Mesodermal cell (in vitro differentiated cells): Measurements from ENCODE around the gene CDAN1.

Source experiments
- H3K27ac ChIP-seq: 2 replicates; pipeline ENCODE4 v1.7.0; 2013; ENCODE audit warnings: mild to moderate bottlenecking, low read depth, low read length, moderate library complexity; ENCODE audit not compliant: severe bottlenecking
- H3K36me3 ChIP-seq: 2 replicates; pipeline ENCODE4 v1.7.1; 2013; ENCODE audit warnings: mild to moderate bottlenecking, low read length, moderate library complexity; ENCODE audit not compliant: control insufficient read depth, insufficient read depth
- H3K4me1 ChIP-seq: one replicate; pipeline ENCODE4 v1.7.1; 2013; ENCODE audit warnings: mild to moderate bottlenecking, low read length; ENCODE audit not compliant: insufficient read depth, control insufficient read depth, poor library complexity, severe bottlenecking
- H3K4me3 ChIP-seq: 2 replicates; pipeline ENCODE4 v1.7.0; 2013; ENCODE audit warnings: low read length, control low read depth, mild to moderate bottlenecking; ENCODE audit not compliant: insufficient read depth, poor library complexity, severe bottlenecking; ENCODE audit errors: extremely low read depth
- H3K9me3 ChIP-seq: 2 replicates; pipeline ENCODE4 v1.7.1; 2013; ENCODE audit warnings: mild to moderate bottlenecking, low read length, moderate library complexity; ENCODE audit not compliant: control insufficient read depth
- WGBS, 2 experiments: methylation state at CpG; one replicate each; pipeline ENCODE4 v1.1.5; 2013; ENCODE audit warnings: missing lambda C conversion rate in 2 of 2; ENCODE audit not compliant: insufficient coverage in 2 of 2; 5-methylcytosine and 5-hydroxymethylcytosine counted together

Gene CDAN1

GRCh38 chr15:42707873-42708544 lies 28.9 kb downstream of the CDAN1 start:
- Histone ChIP-seq H3K27ac (no peak overlapping the region), H3K4me1 (no peaks in the 10 kb centered on the region), H3K36me3 (no peaks in the 10 kb centered on the region), H3K9me3 (no peaks in the 10 kb centered on the region), H3K4me3 (no peak overlapping the region)
- WGBS, 2 experiments: 93 to 95% methylated on average over 2 to 3 of the region's 3 CpGs

GRCh38 chr15:42707068-42707467 lies 29.9 kb downstream of the CDAN1 start:
- H3K27ac ChIP-seq: no peak overlapping the region
- no peak overlapping the region for H3K4me3 ChIP-seq
- H3K4me1 ChIP-seq: no peaks in the 10 kb centered on the region
- H3K36me3 ChIP-seq: no peaks in the 10 kb centered on the region
- WGBS, 2 experiments: 100% methylated on average over 1 of the region's 2 CpGs; no CpG with 5 or more reads in 1 of the 2 experiments
- no peaks in the 10 kb centered on the region for H3K9me3 ChIP-seq

DNA sequence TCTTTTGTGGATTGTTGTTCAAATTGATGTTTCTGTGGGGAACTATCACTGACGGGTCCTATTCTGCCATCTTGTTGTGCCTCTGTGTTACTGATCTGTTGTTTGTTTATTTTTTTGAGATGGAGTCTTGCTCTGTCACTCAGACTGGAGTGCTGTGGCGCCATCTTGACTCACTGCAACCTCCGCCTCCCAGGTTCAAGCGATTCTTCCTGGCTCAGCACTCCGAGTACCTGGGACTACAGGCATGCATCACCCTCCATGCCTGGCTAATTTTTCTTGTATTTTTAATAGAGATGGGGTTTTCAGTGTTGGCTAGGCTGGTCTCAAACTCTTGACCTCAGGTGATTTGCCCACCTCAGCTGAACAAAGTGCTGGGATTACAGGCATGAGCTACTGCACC lies 31.6 kb downstream of the CDAN1 start:
- Histone ChIP-seq H3K4me1 (no peaks in the 10 kb centered on the region), H3K27ac (no peak overlapping the region), H3K4me3 (no peak overlapping the region), H3K36me3 (peaks cover 5% of the 10 kb centered on the region), H3K9me3 (peaks cover 7% of the 10 kb centered on the region)
- 98 to 100% methylated on average over 4 to 5 of the region's 5 CpGs for WGBS, 2 experiments

GRCh38 chr15:42704492-42704926 lies 32.4 kb downstream of the CDAN1 start:
- Histone ChIP-seq H3K27ac (no peak overlapping the region), H3K4me1 (no peaks in the 10 kb centered on the region)
- 25 to 40% methylated on average over 1 to 3 of the region's 4 CpGs for WGBS, 2 experiments

DNA sequence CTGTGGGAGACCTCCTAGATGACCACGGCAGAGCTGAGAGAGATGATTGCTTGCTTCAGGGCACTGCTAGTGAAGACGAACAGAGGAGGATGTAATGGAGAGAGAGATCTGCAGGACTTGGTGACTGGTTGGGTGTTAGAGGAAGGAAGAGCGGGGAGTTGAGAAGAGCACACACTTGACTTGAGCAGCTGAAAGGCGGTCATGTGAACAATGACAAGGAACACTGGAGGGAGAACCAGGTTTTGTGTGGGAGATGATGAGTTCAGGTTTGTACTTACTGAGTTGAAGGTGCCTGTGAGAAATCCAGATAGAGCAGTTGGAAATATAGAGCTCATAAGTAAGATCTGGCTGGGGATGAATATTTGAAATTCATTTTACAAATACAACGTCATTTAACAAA lies 40.3 kb downstream of the CDAN1 start:
- no peaks in the 10 kb centered on the region for H3K4me1 ChIP-seq
- H3K36me3 ChIP-seq: peaks cover 9% of the 10 kb centered on the region
- H3K4me3 ChIP-seq: no peak overlapping the region
- no peak overlapping the region for H3K27ac ChIP-seq
- H3K9me3 ChIP-seq: peaks cover 10% of the 10 kb centered on the region
- 94 to 98% methylated on average over 4 of the region's 5 CpGs for WGBS, 2 experiments

More at GRCh38 chr15:42704492-42704926, 32.4 kb downstream of the CDAN1 start:
- Histone ChIP-seq H3K36me3 (peaks cover 9% of the 10 kb centered on the region), H3K9me3 (peaks cover 10% of the 10 kb centered on the region), H3K4me3 (no peak overlapping the region)

- WGBS, 2 experiments: 86 to 98% methylated on average over 1 to 4 of the region's 6 CpGs
Observed at GRCh38 chr15:42695527-42696071, 41.3 kb downstream of the CDAN1 start.

GRCh38 chr15:42694398-42694797 lies 42.5 kb downstream of the CDAN1 start:
- Histone ChIP-seq H3K27ac (no peak overlapping the region), H3K9me3 (no peaks in the 10 kb centered on the region), H3K4me1 (no peaks in the 10 kb centered on the region), H3K36me3 (no peaks in the 10 kb centered on the region), H3K4me3 (no peak overlapping the region)
- WGBS, 2 experiments: 88 to 100% methylated on average over 5 to 8 of the region's 10 CpGs

More at GRCh38 chr15:42695527-42696071, 41.3 kb downstream of the CDAN1 start:
- Histone ChIP-seq H3K4me1 (no peaks in the 10 kb centered on the region), H3K27ac (no peak overlapping the region), H3K9me3 (peaks cover 6% of the 10 kb centered on the region), H3K36me3 (peaks cover 4% of the 10 kb centered on the region), H3K4me3 (no peak overlapping the region)

GRCh38 chr15:42693942-42694341 lies 43.0 kb downstream of the CDAN1 start:
- H3K4me1 ChIP-seq: no peaks in the 10 kb centered on the region
- no peak overlapping the region for H3K27ac ChIP-seq
- no peak overlapping the region for H3K4me3 ChIP-seq
- no peaks in the 10 kb centered on the region for H3K36me3 ChIP-seq
- H3K9me3 ChIP-seq: no peaks in the 10 kb centered on the region
- WGBS, 2 experiments: 96 to 100% methylated on average over 5 of the region's 6 CpGs

GRCh38 chr15:42693496-42693895 lies 43.4 kb downstream of the CDAN1 start:
- Histone ChIP-seq H3K36me3 (no peaks in the 10 kb centered on the region), H3K4me3 (no peak overlapping the region), H3K4me1 (no peaks in the 10 kb centered on the region), H3K9me3 (no peaks in the 10 kb centered on the region), H3K27ac (no peak overlapping the region)
- 92 to 96% methylated on average over 6 of the region's 6 CpGs for WGBS, 2 experiments

DNA sequence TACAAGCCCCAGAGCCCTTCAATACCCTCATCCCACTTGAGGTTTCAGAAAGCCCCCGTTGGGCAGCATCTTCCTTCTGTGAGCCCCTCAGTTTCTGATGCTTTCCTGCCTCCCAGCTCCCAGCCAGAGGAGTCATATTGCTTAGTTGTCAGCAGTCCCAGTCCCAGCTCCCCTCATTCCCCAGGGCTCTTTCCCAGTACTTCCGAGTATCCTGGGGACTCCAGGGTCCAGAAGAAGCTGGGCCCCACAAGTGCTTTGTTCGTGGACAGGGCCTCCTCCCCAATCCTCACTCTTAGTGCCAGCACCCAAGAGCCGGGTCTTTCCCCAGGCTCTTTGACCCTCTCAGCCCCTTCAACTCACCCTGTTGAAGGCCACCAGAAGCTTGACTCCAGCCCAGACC lies 43.9 kb downstream of the CDAN1 start:
- Histone ChIP-seq H3K4me1 (no peaks in the 10 kb centered on the region), H3K9me3 (no peaks in the 10 kb centered on the region), H3K27ac (no peak overlapping the region), H3K36me3 (peaks cover 5% of the 10 kb centered on the region), H3K4me3 (no peak overlapping the region)
- WGBS, 2 experiments: 86 to 90% methylated on average over 1 to 4 of the region's 4 CpGs

- no CpG with 5 or more reads among the region's 1 CpG for WGBS, 2 experiments
Observed at GRCh38 chr15:42692536-42692935, 44.4 kb downstream of the CDAN1 start.

More at GRCh38 chr15:42692536-42692935, 44.4 kb downstream of the CDAN1 start:
- H3K4me3 ChIP-seq: no peak overlapping the region
- peaks cover 7% of the 10 kb centered on the region for H3K36me3 ChIP-seq
- H3K4me1 ChIP-seq: no peaks in the 10 kb centered on the region
- H3K27ac ChIP-seq: no peak overlapping the region
- H3K9me3 ChIP-seq: no peaks in the 10 kb centered on the region
